DOHH2 (cell line): ENCODE results near the gene BSND.

Source experiments
- CTCF ChIP-seq: fragments of 200-600 bp; sonication (generic); IDR thresholded peaks from one replicate; pipeline ENCODE4 v1.5.1; 2014; ENCODE audit warnings: antibody characterized with exemption, mild to moderate bottlenecking, low read depth, low read length; ENCODE audit not compliant: poor library complexity, severe bottlenecking
- EZH2phosphoT487 ChIP-seq: fragments of 200-600 bp; sonication (generic); IDR thresholded peaks from 2 replicates; pipeline ENCODE4 v1.6.1; 2017; ENCODE audit warnings: borderline replicate concordance, mild to moderate bottlenecking, antibody characterized with exemption, low read length, moderate library complexity, mixed read lengths

GRCh38 chr1:54977533-54978297 is 21.0 kb upstream of the BSND start:
- TF ChIP-seq CTCF (no peak), EZH2phosphoT487 (no peak)
